OCI-LY7 (cell line): ENCODE data around the gene RGN. TPM values are rescaled to one million over a fixed set of nuclear protein-coding genes. Genes with fewer than 3 reads are reported as not detected.
"Not testable (repeated sequence)": the region's sequence is repeated elsewhere in the genome, so short reads cannot be mapped to it uniquely, and the experiment has no call there.

Source experiments
- BruUV-seq: library from RNA; stranded (reverse); fragments of 400-500 nt; replicated peaks from 2 replicates; lab custom pipeline; 2021; lab: Mats Ljungman, UMichigan
- CTCF ChIA-PET: fragments of 300-600 bp; sonication (Branson Sonifier 250); formaldehyde crosslinking; loops from one replicate; lab custom pipeline; 2022; ENCODE audit warnings: antibody characterized with exemption; ENCODE audit not compliant: unreplicated experiment; lab: Charles Lee
- POLR2A ChIA-PET: fragments of 300-600 bp; sonication (Branson Sonifier 250); formaldehyde crosslinking; loops from one replicate; lab custom pipeline; 2022; ENCODE audit warnings: antibody characterized with exemption; lab: Charles Lee
- DNase-seq: peaks from one replicate; pipeline ENCODE4 v3.0.0-alpha.2; 2015; ENCODE audit warnings: low spot score
- H2AFZ ChIP-seq: fragments of 200-600 bp; sonication (generic), shearing (Covaris generic); 2 replicates; pipeline ENCODE4 v1.6.1; 2014; ENCODE audit warnings: mild to moderate bottlenecking, antibody characterized with exemption, low read length, moderate library complexity
- H3K27ac ChIP-seq: fragments of 200-600 bp; sonication (generic); 2 replicates; pipeline ENCODE4 v1.5.1; 2014; ENCODE audit warnings: mixed run types, low read depth, mild to moderate bottlenecking, moderate library complexity, low read length, inconsistent platforms; ENCODE audit not compliant: poor library complexity, severe bottlenecking
- H3K36me3 ChIP-seq: fragments of 200-600 bp; sonication (generic); 2 replicates; pipeline ENCODE4 v1.6.1; 2014; ENCODE audit warnings: mild to moderate bottlenecking, antibody characterized with exemption, low read length, moderate library complexity, mixed read lengths; ENCODE audit not compliant: insufficient read depth
- H3K4me1 ChIP-seq: fragments of 200-600 bp; sonication (generic); 2 replicates; pipeline ENCODE4 v1.5.1; 2014; ENCODE audit warnings: mild to moderate bottlenecking, low read length; ENCODE audit not compliant: insufficient read depth, poor library complexity, severe bottlenecking
- H3K4me2 ChIP-seq: fragments of 200-600 bp; sonication (generic); 2 replicates; pipeline ENCODE4 v1.6.1; 2014; ENCODE audit warnings: mild to moderate bottlenecking, low read length
- H3K4me3 ChIP-seq: fragments of 200-600 bp; sonication (generic); 2 replicates; pipeline ENCODE4 v1.5.1; 2014; ENCODE audit warnings: mild to moderate bottlenecking, low read depth, low read length; ENCODE audit not compliant: poor library complexity, severe bottlenecking
- H3K79me2 ChIP-seq: fragments of 200-600 bp; sonication (generic); 2 replicates; pipeline ENCODE4 v1.6.1; 2016; ENCODE audit warnings: low read depth, mild to moderate bottlenecking, low read length, moderate library complexity, mixed read lengths; ENCODE audit not compliant: insufficient read depth
- H3K9me2 ChIP-seq: fragments of 200-600 bp; sonication (generic); 2 replicates; pipeline ENCODE4 v1.6.1; 2016; ENCODE audit warnings: mild to moderate bottlenecking, low read length, mixed read lengths; ENCODE audit not compliant: insufficient read depth
- H3K9me3 ChIP-seq: fragments of 200-600 bp; sonication (generic); 2 replicates; pipeline ENCODE4 v1.6.1; 2014; ENCODE audit warnings: mild to moderate bottlenecking, mixed run types, low read length, mixed read lengths
- H4K20me1 ChIP-seq: fragments of 200-600 bp; sonication (generic); 2 replicates; pipeline ENCODE4 v1.6.1; 2014; ENCODE audit warnings: mild to moderate bottlenecking, antibody characterized with exemption, low read length, moderate library complexity, mixed read lengths; ENCODE audit not compliant: insufficient read depth
- CTCF ChIP-seq: fragments of 200-600 bp; sonication (generic); conservative IDR thresholded peaks from 2 replicates; pipeline ENCODE4 v1.5.1; 2014; ENCODE audit warnings: mild to moderate bottlenecking, antibody characterized with exemption, low read length, moderate library complexity, mixed read lengths
- EZH2phosphoT487 ChIP-seq: fragments of 200-600 bp; sonication (generic); IDR thresholded peaks from 2 replicates; pipeline ENCODE4 v1.6.1; 2018; ENCODE audit warnings: low read depth, borderline replicate concordance, mild to moderate bottlenecking, mixed run types, antibody characterized with exemption, low read length, moderate library complexity, mixed read lengths
- intact Hi-C: fragments of 100-400 bp; cut with micrococcal nuclease; formaldehyde crosslinking; loops from one replicate; pipeline ENCODE4 v1.10.0; 2022; ENCODE audit not compliant: unreplicated experiment
- total RNA-seq, 2 experiments: library from RNA; depleted of rRNA in 1 of 2; stranded (reverse); fragments of >200 nt in 1 of 2; shearing (Covaris generic) in 1 of 2; gene quantifications; 2 replicates each; pipeline ENCODE4 v1.2.3, GENCODE V29; 2014 to 2022

RGN gene
- total RNA-seq, 2 experiments from 2014 or later: 0.25 TPM; not detected in 1

GRCh38 chrX:47112316-47112954 lies 34.2 kb downstream of the RGN start:
- DNase-seq: no peak
- no peaks in the 10 kb centered on the region for H3K4me1 ChIP-seq
- no peak overlapping the region for H3K4me3 ChIP-seq
- intact Hi-C loops: no loop called here
- POLR2A ChIA-PET: no interaction called here
- H3K9me2 ChIP-seq: no peaks in the 10 kb centered on the region
- H3K9me3 ChIP-seq: no peaks in the 10 kb centered on the region
- TF ChIP-seq CTCF (no peak), EZH2phosphoT487 (no peak)
- no peak overlapping the region for H3K4me2 ChIP-seq
- BruUV-seq: no TSS peak
- no peak overlapping the region for H3K27ac ChIP-seq
- no peaks in the 10 kb centered on the region for H3K36me3 ChIP-seq
- H3K79me2 ChIP-seq: no peaks in the 10 kb centered on the region
- no peaks in the 10 kb centered on the region for H4K20me1 ChIP-seq
- H2AFZ ChIP-seq: no peak overlapping the region
- CTCF ChIA-PET: no interaction called here

GRCh38 chrX:47116551-47117110 lies 38.4 kb downstream of the RGN start:
- POLR2A ChIA-PET: interaction anchor here (0.6 to 0.8 kb wide), 3 partner anchors 10 to 199 kb away, joined by 3 to 4 read pairs (median 3); no protein-coding TSS in a partner anchor
- H4K20me1 ChIP-seq, H3K4me3 ChIP-seq, H3K9me3 ChIP-seq, DNase-seq, H3K79me2 ChIP-seq, H2AFZ ChIP-seq, H3K9me2 ChIP-seq, H3K36me3 ChIP-seq, BruUV-seq, H3K4me1 ChIP-seq, intact Hi-C loops, H3K27ac ChIP-seq, H3K4me2 ChIP-seq, CTCF ChIA-PET: not testable (repeated sequence)

- not testable (repeated sequence) for H3K36me3 ChIP-seq
Observed at GRCh38 chrX:47124466-47124865, 46.2 kb downstream of the RGN start.

More at GRCh38 chrX:47124466-47124865, 46.2 kb downstream of the RGN start:
- H3K4me1 ChIP-seq, H3K79me2 ChIP-seq, POLR2A ChIA-PET, H2AFZ ChIP-seq, H3K9me2 ChIP-seq, H3K4me2 ChIP-seq, intact Hi-C loops, DNase-seq, H3K9me3 ChIP-seq, H3K4me3 ChIP-seq, H4K20me1 ChIP-seq, CTCF ChIA-PET, BruUV-seq, H3K27ac ChIP-seq: not testable (repeated sequence)
